B cell (primary cell): ENCODE measurements around the gene PAX3.

Experiments used
- EZH2 ChIP-seq: IDR thresholded peaks from 2 replicates; pipeline ENCODE4 v1.6.1; 2012; ENCODE audit warnings: borderline replicate concordance, low read depth, mild to moderate bottlenecking, moderate library complexity, low read length; ENCODE audit not compliant: insufficient read depth, poor library complexity, severe bottlenecking
- TF ChIP-seq, protein P1 (sequence below): fragments of 200-600 bp; IDR thresholded peaks from one replicate; pipeline ENCODE4 v1.8.0; 2022; ENCODE audit warnings: antibody characterized with exemption, mild to moderate bottlenecking

DNA sequence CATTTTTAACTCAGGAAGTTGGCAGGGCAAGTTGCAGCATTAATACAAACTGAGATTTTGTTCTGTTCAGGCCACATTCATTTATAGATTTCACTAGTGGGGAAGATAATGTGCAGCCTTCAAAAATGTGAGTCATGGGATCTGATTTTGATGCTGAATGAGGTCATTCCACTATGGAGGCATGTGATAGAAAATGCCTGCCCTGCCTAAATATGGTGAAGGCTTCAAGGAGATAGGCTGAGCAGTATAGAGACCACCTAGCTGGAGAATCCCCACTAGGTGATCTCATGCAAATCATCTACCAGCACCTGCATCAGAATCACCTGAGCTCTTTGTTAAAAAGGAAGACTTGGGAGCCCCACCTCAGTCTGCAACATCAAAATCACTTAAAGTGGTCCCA, 43.7 kb downstream of the PAX3 start:
- no peak for TF ChIP-seq EZH2
- TF ChIP-seq, protein P1, sequence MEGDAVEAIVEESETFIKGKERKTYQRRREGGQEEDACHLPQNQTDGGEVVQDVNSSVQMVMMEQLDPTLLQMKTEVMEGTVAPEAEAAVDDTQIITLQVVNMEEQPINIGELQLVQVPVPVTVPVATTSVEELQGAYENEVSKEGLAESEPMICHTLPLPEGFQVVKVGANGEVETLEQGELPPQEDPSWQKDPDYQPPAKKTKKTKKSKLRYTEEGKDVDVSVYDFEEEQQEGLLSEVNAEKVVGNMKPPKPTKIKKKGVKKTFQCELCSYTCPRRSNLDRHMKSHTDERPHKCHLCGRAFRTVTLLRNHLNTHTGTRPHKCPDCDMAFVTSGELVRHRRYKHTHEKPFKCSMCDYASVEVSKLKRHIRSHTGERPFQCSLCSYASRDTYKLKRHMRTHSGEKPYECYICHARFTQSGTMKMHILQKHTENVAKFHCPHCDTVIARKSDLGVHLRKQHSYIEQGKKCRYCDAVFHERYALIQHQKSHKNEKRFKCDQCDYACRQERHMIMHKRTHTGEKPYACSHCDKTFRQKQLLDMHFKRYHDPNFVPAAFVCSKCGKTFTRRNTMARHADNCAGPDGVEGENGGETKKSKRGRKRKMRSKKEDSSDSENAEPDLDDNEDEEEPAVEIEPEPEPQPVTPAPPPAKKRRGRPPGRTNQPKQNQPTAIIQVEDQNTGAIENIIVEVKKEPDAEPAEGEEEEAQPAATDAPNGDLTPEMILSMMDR, result no peak
